Measurements from ENCODE around the gene SLC25A36. TPM values are rescaled to one million over a fixed set of nuclear protein-coding genes. Genes with fewer than 3 reads are reported as not detected.

The SLC25A36 gene
- total and polyA plus RNA-seq, 4 donors = 1.5 to 20.5 (median 5.4) TPM

DNA sequence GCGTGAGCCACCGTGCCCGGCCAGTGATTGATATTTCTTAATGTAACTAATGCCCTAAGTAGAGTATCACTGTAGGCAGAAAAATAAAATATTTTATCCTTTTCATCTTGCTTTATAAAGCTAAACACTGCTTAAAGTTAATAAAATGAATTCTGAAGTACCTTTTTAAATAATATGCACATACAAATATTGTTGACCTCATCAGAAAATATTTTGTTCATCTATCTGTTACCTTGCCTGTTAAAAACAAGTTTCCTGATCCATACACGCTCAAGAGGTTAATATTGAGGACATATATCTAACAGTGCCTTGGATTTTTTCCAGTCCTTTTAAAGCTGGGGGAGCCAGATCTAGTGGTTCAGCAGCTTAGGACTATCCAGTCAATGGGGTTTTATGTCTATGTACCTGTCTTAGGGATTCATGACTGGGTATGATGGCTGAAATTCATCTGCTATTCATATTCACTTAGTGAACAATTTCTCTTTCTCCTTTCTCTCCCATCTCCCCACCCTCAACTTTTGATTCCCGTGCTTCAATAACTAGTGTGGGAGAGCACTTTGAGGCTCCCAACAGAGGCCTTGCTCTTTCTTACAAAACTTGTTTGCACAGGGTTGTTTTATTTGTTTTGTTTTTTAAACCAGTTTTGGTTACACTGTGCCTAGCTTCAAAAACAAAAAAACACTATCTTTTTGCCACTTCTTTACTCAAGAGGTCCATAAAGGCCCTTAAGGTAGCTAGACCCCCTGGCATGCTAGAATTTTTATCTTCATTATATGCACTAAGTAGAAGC lies 7.0 kb downstream of the SLC25A36 start (continued):
- TF ChIP-seq HNF4G (IDR thresholded peaks at IDR 0.05) (no peak), FOXA1 (IDR thresholded peaks at IDR 0.05) (no peak), YY1 (IDR thresholded peaks at IDR 0.05) (no peak), CTCF (IDR thresholded peaks at IDR 0.05; ENCODE audit: low read depth, low read length, missing input control) (no peak), RAD21 (IDR thresholded peaks at IDR 0.05) (no peak), FOXA2 (IDR thresholded peaks at IDR 0.05) (no peak), NR2F2 (IDR thresholded peaks at IDR 0.05) (no peak), JUND (IDR thresholded peaks at IDR 0.05) (no peak), ATF3 (IDR thresholded peaks at IDR 0.05) (no peak), TAF1 (conservative IDR thresholded peaks at IDR 0.05) (no peak), GABPA (IDR thresholded peaks at IDR 0.05 in 1 of 2, conservative IDR thresholded peaks at IDR 0.05 in 1 of 2) (no peak)

DNA sequence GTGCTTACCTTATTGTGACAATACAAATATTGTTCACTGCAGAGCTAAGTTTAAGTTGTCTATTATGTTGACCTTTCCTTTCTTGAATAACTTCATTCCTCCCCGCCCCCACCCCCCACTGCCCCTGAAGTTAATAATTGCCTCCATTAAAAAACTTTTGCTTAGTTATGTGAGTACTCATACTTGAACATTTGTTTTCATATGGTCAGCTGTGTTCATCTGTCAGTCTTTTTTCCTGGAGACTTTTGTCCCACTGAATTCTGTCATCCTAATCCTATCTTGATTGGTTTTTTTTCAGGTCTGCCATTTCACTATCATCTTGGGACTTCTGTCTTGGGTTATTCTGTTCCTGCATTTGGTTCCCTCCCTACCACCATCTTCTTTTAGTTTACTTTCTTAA lies 8.5 kb downstream of the SLC25A36 start:
- TF ChIP-seq FOXA1 (IDR thresholded peaks at IDR 0.05) (no peak), RAD21 (IDR thresholded peaks at IDR 0.05) (no peak), JUND (IDR thresholded peaks at IDR 0.05) (no peak), RXRA (IDR thresholded peaks at IDR 0.05) (no peak), YY1 (IDR thresholded peaks at IDR 0.05) (no peak), FOXA2 (IDR thresholded peaks at IDR 0.05) (no peak), TAF1 (conservative IDR thresholded peaks at IDR 0.05) (no peak), HNF4G (IDR thresholded peaks at IDR 0.05) (no peak), EGR1 (IDR thresholded peaks at IDR 0.05; ENCODE audit: low read depth in 2 of 2) (no peak), GABPA (IDR thresholded peaks at IDR 0.05 in 1 of 2, conservative IDR thresholded peaks at IDR 0.05 in 1 of 2) (no peak), CTCF (IDR thresholded peaks at IDR 0.05; ENCODE audit: low read depth, low read length, missing input control) (no peak), SP1 (IDR thresholded peaks at IDR 0.05) (no peak), NR2F2 (IDR thresholded peaks at IDR 0.05) (no peak), REST (IDR thresholded peaks at IDR 0.05) (no peak), HNF4A (conservative IDR thresholded peaks at IDR 0.05) (no peak), ATF3 (IDR thresholded peaks at IDR 0.05) (no peak)
- TF ChIP-seq, protein P1, sequence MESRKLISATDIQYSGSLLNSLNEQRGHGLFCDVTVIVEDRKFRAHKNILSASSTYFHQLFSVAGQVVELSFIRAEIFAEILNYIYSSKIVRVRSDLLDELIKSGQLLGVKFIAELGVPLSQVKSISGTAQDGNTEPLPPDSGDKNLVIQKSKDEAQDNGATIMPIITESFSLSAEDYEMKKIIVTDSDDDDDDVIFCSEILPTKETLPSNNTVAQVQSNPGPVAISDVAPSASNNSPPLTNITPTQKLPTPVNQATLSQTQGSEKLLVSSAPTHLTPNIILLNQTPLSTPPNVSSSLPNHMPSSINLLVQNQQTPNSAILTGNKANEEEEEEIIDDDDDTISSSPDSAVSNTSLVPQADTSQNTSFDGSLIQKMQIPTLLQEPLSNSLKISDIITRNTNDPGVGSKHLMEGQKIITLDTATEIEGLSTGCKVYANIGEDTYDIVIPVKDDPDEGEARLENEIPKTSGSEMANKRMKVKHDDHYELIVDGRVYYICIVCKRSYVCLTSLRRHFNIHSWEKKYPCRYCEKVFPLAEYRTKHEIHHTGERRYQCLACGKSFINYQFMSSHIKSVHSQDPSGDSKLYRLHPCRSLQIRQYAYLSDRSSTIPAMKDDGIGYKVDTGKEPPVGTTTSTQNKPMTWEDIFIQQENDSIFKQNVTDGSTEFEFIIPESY (IDR thresholded peaks at IDR 0.05) = no peak
- TF ChIP-seq, protein P2, sequence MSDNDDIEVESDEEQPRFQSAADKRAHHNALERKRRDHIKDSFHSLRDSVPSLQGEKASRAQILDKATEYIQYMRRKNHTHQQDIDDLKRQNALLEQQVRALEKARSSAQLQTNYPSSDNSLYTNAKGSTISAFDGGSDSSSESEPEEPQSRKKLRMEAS (IDR thresholded peaks at IDR 0.05) = no peak
- Histone ChIP-seq H3K4me1 (ENCODE audit: control insufficient read depth in 4 of 4, insufficient read depth in 4 of 4, low read length in 3 of 4) (no peaks in the 10 kb centered on the region), H3K9me3 (ENCODE audit: control insufficient read depth in 4 of 4, low read length in 3 of 4) (no peaks in the 10 kb centered on the region), H3K36me3 (ENCODE audit: control insufficient read depth in 4 of 4, insufficient read depth in 3 of 4, low read depth in 1 of 4, low read length in 3 of 4) (no peaks in the 10 kb centered on the region), H3K27me3 (ENCODE audit: control insufficient read depth in 4 of 4, insufficient read depth in 4 of 4, low read length in 3 of 4) (peaks cover 0 to 2% (median 0%) of the 10 kb centered on the region in 4 donors), H3K9ac (ENCODE audit: low read depth in 1 of 2, low read length in 2 of 2) (no peak overlapping the region), H3K4me3 (ENCODE audit: low read depth in 1 of 3, low read length in 3 of 3) (no peak overlapping the region), H3K27ac (ENCODE audit: low read depth in 1 of 2, low read length in 2 of 2) (no peak overlapping the region)
- 87% methylated on average over 1 of the region's 1 CpG for WGBS
- DNase-seq (ENCODE audit: low spot score) = no peak
